HG03108 (cell line): Measurements from ENCODE around the gene HCFC1R1.
"Not testable (repeated sequence)": the region's sequence is repeated elsewhere in the genome, so short reads cannot be mapped to it uniquely, and the experiment has no call there.

ENCODE experiments used
- ATAC-seq: cut with Tn5 transposase; IDR thresholded peaks from one replicate; pipeline ENCODE4 v1.9.1; 2021; ENCODE audit warnings: moderate library complexity; ENCODE audit not compliant: unreplicated experiment

HCFC1R1 gene, protein sequence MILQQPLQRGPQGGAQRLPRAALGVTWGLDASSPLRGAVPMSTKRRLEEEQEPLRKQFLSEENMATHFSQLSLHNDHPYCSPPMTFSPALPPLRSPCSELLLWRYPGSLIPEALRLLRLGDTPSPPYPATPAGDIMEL

DNA sequence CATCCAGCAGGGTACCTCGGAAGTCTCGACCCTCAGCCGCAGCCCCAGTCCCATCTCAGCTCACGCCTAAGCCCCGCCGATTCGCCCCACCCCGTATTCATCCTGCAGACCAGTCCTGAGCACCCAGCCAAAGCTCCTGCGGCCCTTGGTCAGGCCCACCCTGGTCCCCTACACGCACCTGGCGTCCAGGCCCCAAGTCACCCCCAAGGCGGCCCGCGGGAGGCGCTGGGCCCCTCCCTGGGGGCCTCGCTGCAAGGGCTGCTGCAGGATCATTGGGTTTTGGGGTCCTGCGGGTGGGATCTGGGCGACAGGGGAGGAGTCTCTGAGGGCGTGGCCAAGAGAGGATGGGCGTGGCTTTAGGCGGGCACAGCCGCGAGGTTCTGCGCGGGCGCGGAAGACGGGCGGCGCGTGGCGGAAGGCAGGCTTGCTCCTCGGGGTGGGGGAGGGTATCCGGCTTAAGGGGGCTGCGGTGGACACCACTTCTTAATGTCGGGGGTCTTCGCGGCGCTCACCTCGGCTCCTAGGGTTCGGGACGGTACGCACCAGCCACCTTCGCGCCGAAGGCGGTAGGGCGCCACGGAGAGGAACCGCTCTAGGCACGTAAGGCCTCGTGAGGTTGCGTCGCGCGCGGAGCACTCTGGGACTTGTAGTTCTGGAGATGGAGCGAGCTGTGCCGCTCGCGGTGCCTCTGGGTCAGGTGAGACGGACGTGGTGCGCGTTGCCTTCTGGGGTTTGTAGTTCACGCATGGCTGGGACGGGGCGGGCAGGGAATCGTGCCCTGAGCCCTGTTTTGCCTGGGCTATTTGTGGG, at the start of gene HCFC1R1, which contains the start of gene THOC6:
TSS of gene HCFC1R1 (minus strand) at position 274 of the 810 bp plus-strand sequence. CDS start at position 273, 1 bp downstream.
TSS of gene THOC6 (plus strand) at position 367 of the 810 bp plus-strand sequence. CDS start at position 659, 292 bp downstream.
- peak; percentile 48 for ATAC-seq

DNA sequence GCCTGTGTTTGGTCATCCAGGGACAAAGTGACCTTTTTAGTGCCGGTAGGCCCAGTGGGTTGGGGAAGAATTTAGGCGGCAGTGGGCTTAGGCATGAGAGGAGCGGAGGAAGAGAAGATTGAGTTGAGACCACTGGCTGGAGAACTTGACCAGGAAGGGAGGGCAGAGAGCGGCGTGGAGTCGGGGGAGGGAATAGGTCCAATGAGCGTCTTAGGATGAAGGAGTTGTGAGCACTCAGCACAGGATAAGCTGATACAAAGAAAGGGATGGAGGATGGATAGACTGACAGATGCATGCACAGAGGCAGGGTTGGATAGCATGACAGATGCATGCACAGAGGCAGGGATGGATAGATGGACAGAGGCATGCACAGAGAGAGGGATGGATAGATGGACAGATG, 49.7 kb upstream of the HCFC1R1 start:
- ATAC-seq: no peak

DNA sequence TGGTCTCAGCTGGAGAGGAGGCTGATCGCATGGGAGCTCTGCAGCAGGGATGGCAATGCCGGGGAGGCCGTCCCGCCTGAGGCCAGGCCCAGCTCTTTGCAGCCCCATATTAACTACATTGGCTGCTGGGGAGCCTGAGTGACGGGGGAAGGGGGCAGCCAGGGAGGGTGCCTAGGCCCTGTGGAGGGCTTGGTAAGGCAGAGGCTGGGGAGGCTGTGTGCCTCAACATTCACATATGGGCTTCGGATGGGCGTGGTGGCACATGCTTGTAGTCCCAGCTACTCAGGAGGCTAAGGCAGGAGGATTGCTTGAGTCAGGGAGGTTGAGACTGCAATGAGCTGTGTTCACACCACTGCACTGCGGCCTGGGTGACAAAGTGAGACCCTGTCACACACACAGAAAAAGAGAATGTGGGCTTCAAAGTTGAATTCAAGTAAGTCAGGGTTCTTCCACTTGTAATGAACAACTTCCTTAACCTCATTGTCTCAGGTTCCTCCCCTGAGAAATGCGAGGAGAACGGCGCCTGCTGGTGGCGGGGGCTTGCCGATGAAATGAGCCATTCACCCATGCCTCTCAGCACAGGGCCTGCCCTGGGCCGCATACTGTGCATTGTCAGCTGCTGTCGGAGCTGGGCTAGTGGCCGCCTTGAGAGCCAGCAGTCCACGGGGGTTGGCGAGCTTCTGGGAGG, 49.0 kb upstream of the HCFC1R1 start:
- ATAC-seq: not testable (repeated sequence)

DNA sequence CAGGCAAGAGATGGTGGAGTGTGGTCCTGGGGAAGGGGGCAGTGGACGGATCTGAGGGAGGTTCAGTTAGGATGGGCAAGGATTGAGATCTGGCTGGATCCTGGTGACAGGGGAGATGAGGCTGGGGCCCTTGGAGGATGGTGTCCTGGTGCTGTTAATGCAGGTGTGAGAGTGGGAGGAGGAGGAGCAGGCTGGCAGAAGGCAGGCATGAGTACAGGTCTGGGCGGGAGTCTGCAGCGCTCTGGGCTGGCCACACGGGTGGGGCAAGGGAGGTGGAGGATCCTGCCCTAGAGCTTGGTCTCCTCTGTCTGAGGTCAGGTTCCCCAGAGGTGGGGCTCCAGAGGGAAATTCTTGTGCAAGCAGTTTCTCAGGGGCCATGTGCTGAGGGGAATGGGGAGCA, 48.4 kb upstream of the HCFC1R1 start:
- ATAC-seq: not testable (repeated sequence)

DNA sequence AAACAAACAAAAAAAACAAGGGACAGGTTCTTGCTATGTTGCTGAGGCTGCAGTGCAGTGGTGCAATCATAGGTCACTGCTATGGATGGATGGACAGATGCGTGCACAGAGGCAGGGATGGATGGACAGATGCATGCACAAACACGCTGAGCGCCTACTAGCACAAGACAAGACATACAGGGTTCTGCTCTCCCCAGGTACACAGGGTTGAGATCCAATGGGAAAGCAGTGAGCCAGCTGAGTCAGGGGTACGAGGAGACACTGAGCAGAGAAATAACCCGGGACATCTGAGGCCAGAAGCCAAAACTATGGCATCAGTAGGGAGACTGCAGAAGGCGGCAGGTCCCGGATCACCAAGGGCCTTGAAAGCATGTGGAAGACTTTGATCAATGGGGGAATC, 47.9 kb upstream of the HCFC1R1 start:
- ATAC-seq: no peak

DNA sequence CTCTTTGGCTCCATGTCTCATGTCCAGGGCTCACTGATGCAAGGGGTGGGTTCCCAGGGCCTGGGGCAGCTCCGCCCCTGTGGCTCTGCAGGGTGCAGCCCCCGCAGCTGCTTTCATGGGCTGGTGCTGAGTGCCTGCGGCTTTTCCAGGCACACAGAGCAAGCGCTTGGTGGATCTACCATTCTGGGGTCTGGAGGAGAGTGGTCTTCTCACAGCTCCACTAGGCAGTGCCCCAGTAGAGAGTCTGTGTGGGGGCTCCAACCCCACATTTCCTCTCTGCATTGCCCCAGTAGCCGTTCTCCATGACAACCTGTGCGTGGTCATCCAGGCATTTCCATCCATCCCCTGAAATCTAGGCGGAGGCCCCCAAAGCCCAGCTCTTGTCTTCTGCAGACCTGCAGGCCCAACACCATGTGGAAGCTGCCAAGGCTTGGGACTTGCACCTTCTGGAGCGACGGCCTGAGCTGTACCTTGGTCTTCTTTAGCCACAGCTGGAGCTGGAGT, 46.9 kb upstream of the HCFC1R1 start:
- ATAC-seq: no peak

DNA sequence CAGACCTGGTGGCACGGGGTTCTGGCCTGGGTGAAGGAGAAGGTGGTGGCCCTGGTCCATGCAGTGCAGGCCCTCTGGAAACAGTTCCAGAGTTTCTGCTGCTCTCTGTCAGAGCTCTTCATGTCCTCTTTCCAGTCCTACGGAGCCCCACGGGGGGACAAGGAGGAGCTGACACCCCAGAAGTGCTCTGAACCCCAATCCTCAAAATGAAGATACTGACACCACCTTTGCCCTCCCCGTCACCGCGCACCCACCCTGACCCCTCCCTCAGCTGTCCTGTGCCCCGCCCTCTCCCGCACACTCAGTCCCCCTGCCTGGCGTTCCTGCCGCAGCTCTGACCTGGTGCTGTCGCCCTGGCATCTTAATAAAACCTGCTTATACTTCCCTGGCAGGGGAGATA, 45.4 kb upstream of the HCFC1R1 start:
- ATAC-seq: not testable (repeated sequence)

DNA sequence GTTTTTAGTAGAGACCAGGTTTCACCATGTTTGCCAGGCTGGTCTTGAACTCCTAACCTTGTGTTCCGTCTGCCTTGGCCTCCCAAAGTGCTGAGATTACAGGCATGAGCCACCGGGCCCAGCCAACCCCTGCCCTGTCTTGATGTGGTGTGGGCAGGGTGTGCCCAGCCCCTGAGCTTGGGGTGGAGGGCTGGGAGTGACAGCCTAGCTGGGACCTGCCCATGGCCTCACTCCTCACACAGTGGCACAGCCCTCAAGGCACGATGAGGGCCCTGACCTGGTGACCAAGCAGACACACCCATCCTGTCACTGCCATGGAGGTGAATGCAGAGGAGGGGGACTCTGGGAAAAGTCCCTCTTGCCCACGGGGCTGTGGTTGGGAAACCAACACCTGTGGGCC, 44.7 kb upstream of the HCFC1R1 start:
- ATAC-seq: no peak

DNA sequence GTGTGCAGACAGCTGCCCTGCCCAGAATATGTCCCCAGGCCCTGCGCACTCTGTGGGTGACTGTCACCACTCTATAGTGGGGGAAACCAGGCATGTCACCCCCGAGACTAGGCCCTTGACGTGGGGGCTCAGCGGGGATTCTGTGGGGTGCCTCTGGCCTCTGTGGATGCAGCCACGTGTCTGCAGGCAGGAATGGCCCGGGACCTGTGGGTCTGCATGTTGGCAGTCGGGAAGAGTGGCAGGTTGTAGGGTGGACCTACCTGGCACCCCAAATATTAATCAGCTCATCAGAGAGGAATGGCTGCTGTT, 42.7 kb upstream of the HCFC1R1 start:
- no peak for ATAC-seq

DNA sequence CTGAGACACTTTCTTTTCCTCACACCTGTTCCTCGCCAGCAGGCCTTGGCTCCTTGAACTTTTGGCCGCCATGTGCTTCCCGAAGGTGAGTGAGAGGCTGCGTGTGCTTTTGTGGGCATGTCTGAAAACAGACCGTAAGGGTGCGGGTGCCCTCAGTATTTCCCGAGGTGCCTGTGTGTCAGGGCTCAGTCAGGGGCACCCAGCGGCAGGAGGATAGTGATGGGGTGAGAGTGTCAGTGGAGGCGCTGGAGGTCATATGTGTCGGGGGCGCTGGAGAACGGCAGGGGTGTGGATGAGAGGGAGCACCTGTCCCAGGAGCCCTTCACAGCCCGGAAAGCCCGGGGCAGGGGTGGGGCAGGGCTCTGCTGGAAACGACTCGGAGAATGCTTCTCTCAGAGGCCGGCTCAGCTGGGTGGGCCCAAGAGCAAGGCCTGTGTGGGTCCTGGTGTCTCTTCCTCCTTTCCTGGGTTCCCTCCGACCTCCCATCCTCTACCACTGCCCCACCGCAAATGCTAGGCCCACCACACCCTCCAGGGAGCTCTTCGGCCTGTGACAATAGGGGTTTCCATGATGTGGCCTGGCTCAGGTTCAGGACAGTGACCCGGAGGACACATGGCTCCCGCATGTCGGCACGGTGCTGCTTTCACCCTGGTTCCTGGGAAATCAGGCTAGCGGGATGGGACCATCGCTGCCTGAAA, 42.1 kb upstream of the HCFC1R1 start:
- no peak for ATAC-seq

DNA sequence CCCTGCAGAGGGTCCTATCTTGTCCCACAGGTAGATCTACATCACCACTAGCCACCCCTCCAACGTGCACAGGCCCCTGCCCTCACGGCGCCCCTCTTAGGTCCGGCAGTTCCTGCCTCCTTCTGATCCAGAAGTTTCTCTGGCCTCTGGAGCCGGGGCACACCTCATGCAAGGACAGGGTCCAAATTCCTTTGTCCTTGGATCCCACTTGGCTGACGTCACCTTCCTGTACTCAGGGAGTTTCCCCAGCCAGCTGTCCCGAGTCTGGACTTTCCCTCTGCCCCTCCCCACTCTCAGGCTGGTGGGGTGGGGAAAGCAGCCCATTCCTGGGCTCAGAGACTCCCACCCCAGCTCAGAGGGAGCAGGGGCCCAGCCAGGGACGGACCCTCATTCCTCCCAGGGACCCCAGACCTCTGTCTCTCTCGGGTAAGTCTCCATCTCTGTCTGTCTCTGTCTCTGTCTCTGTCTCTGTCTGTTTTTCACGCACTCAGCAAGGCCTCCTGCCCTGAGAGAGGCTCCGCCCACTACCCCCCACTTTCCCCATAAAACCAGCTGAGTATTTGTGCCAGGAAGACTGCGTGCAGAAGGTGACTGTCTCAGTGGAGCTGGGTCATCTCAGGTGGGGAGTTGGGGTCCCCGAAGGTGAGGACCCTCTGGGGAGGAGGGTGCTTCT, 41.5 kb upstream of the HCFC1R1 start, which contains the start of gene IL32:
TSS of gene IL32 (plus strand) at position 572 of the 673 bp plus-strand sequence. CDS start 172 bp downstream, outside the sequence.
- no peak for ATAC-seq

DNA sequence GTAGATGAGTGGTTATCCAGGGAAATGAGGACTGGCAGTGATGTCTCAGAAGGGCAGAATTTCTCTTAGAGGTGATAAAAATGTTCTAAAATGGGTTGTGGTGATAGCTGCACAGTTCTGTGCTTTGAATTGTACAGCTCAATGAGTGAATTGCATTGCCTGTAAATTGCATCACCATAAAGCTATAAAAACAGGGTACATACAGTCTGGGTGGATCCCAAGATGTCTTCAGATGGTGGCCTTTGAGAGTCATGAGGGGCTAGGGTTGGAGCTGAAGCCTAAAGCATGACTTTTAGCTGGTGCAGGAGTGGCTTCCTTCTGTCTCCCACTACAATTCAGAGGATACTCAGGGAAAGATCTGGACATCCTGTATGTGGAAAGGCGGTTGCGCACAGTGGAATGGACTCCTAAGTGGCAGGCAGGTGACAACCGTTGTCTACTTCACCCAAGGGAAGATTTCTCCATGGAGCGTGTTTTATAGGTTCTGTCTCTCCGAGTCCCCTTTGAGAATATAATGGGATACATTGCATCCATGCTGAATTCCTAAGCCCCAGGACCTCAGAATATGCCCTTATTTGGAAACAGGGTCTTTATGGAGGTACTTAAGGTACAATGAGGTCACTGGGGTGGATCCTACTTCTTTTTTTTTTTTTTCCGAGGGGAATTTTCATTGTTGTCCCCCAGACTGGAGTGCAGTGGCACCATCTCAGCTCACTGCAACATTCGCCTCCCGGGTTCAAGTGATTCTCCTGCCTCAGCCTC, 40.1 kb upstream of the HCFC1R1 start:
- ATAC-seq: no peak

DNA sequence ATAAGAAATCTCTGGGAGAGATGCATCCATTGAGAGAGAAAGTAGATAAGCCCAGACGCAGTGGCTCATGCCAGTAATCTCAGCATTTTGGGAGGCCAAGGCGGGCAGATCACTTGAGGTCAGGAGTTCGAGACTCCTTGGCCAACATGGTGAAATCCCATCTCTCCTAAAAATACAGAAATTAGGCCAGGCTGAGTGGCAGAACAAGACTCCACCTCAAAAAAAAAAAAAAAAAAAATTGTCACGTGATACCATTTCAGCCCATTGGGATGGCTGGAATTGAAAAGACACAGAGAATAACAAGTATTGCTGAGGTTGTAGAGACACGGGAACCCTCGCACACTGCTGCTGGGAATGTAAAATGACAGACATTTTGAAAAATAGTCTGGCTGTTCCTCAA, 38.8 kb upstream of the HCFC1R1 start:
- no peak for ATAC-seq

DNA sequence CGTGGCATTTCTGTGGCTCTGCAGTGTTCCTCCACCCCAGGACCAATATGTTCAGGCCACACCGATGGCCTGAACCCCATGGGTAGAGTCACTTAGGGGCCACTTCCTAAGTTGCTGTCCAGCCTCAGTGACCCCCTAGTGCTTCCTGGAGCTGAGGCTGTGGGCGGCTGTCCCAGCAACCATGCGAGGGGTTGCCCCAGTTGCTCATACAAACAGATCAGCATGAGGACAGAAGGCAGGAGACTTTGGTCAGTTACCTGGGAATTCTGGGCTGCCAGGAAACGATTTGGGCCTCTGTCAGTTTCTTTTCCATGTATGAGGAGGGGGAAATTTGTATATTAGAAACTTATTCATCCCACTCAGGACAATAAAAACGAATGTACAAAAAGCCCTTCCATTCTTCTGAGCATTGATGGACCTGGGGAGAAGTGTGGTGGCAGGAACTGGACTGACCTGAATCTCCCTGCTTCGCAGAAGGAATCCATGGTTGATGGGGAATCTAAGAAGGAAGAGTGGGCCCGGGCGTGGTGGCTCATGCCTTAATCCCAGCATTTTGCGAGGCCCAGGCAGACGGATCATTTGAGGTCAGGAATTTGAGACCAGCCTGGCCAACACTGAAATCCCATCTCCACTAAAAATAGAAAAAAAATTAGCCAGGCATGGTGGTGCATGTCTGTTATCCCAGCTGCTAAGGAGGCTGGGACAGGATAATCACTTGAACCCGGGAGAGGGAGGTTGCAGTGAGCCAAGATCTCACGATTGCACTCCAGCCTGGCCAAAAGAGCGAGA, 36.8 kb upstream of the HCFC1R1 start:
- no peak for ATAC-seq

DNA sequence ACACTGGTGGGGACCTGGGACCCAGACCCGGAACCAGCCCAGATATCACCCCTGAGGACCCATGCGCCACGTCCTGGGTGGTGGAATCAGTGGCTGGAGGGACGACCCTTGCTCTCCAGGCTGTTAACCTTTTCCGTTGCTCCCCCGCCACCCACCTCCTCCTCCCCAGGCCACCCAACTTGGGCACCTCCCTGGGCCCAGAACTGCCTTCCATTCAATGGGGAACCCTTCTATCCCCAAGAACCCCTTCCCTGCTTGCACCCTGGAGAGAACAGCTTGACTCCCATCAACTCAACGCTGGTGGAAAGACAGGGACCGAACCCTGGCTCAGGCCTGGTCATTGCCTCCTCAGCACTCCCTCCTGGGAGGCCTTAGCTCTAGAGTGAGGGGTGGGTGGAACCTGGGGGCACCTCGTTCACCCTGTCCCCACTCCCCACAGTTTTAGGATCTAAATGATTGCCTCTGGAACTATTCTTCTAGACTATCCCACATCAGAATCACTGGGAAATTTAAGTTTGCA, 36.0 kb upstream of the HCFC1R1 start:
- no peak for ATAC-seq

DNA sequence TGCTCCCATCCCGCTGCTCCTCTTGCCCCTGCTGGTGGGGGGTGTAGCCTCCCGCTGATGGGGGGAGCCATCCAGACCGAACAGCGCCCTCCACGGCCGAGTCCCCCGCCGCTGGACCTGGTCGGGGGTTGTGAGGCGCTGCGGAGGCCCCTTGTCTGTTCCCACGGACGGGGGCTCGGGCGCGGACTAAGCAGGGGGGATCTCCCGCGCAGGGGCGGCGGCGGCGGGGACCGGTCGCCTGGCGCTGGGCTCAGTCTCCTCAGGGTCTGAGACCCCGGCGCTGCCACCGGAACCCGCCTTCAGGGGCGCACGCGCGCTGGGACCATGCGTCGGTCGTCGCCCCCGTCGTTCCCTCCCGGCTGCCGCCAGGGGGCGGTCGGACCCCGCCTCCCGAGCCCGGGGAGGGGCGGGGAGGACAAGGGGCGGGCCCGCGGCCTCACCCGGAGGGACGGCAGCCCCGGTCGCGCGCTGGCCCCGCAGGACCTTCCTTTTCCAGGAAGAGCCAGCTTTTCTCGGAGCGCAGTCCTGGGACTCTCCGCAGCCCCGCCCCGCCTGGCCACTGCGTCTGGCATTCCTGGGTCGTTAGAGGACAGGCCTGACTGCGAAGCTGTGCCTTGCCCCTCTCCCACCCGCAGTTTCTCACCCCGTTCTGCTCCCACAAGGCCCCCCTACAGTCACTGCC, 35.4 kb upstream of the HCFC1R1 start:
- peak; percentile 76 for ATAC-seq

DNA sequence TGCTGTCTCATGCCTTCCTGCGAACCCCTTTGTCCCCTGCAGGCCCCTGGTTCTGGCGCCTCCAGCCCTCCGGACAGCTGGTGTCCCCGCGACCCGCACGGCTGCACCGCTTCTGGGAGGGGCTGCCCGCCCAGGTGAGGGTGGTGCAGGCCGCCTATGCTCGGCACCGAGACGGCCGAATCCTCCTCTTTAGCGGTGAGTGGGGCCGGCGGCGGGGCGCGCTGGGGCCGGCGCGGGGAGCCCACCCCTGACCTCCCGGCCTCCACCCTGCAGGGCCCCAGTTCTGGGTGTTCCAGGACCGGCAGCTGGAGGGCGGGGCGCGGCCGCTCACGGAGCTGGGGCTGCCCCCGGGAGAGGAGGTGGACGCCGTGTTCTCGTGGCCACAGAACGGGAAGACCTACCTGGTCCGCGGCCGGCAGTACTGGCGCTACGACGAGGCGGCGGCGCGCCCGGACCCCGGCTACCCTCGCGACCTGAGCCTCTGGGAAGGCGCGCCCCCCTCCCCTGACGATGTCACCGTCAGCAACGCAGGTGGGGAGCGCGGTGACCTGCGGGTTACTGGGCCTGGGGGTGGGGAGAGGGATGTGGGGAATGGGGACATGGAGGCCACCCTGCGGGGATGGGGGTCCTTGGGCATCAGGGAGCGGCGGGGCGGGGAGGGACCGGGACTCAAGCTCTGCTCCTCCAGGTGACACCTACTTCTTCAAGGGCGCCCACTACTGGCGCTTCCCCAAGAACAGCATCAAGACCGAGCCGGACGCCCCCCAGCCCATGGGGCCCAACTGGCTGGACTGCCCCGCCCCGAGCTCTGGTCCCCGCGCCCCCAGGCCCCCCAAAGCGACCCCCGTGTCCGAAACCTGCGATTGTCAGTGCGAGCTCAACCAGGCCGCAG, 34.6 kb upstream of the HCFC1R1 start:
- peak; percentile 29 for ATAC-seq
